HTR-8/SVneo (cell line): Measurements from ENCODE around the gene IQCE.
"Not testable (repeated sequence)": the region's sequence is repeated elsewhere in the genome, so short reads cannot be mapped to it uniquely, and the experiment has no call there.

Experiments used
- DNase-seq: peaks from one replicate; pipeline ENCODE4 v3.0.0; 2011; ENCODE audit warnings: low spot score, mixed read lengths; ENCODE audit not compliant: insufficient read length
- FAIRE-seq: peaks from 2 replicates; lab custom pipeline; 2011; peaks lifted over from hg19 to GRCh38; lab: Jason Lieb, UNC

The IQCE gene

GRCh38 chr7:2546776-2547586 is 11.8 kb upstream of the IQCE start:
- DNase-seq (no peak), FAIRE-seq (no peak)

GRCh38 chr7:2551418-2551817 is 7.4 kb upstream of the IQCE start:
- DNase-seq (no peak), FAIRE-seq (no peak)

GRCh38 chr7:2553108-2553507 is 5.7 kb upstream of the IQCE start:
- no peak for FAIRE-seq
- no peak for DNase-seq

GRCh38 chr7:2553831-2554581 is 4.8 kb upstream of the IQCE start:
- FAIRE-seq: no peak
- no peak for DNase-seq

GRCh38 chr7:2554661-2555111 is 4.1 kb upstream of the IQCE start:
- FAIRE-seq (no peak), DNase-seq (no peak)

GRCh38 chr7:2555121-2556052 is 3.4 kb upstream of the IQCE start, which contains the start of gene BRAT1:
BRAT1 (minus strand) TSS chr7:2555524; CDS start chr7:2554431, 1,093 bp downstream.
- FAIRE-seq: peak; percentile 67
- peak; percentile 99 for DNase-seq

- no peak for DNase-seq
- no peak for FAIRE-seq
Observed at GRCh38 chr7:2559283-2559950, 638 bp downstream of the IQCE start.

- DNase-seq, FAIRE-seq: not testable (repeated sequence)
Observed at GRCh38 chr7:2563955-2564354, 5.2 kb downstream of the IQCE start.

- FAIRE-seq (peak; percentile 93), DNase-seq (no peak)
Observed at GRCh38 chr7:2564970-2565540, 6.3 kb downstream of the IQCE start.

GRCh38 chr7:2566348-2566889 is 7.6 kb downstream of the IQCE start:
- no peak for DNase-seq
- no peak for FAIRE-seq

GRCh38 chr7:2566890-2567678 is 8.3 kb downstream of the IQCE start:
- no peak for FAIRE-seq
- no peak for DNase-seq

GRCh38 chr7:2567679-2568278 is 9.0 kb downstream of the IQCE start:
- no peak for FAIRE-seq
- no peak for DNase-seq

GRCh38 chr7:2568521-2569223 is 9.9 kb downstream of the IQCE start:
- FAIRE-seq: no peak
- DNase-seq: no peak

GRCh38 chr7:2569421-2569820 is 10.6 kb downstream of the IQCE start:
- no peak for FAIRE-seq
- no peak for DNase-seq

- FAIRE-seq: no peak
- DNase-seq: no peak
Observed at GRCh38 chr7:2570021-2570420, 11.2 kb downstream of the IQCE start.

GRCh38 chr7:2571409-2571808 is 12.6 kb downstream of the IQCE start:
- DNase-seq (no peak), FAIRE-seq (no peak)

- DNase-seq (no peak), FAIRE-seq (no peak)
Observed at GRCh38 chr7:2572101-2572842, 13.5 kb downstream of the IQCE start.
